ENCODE measurements around the gene BBS9. TPM values are rescaled to one million over a fixed set of nuclear protein-coding genes. Genes with fewer than 3 reads are reported as not detected.

BBS9 gene
- polyA plus RNA-seq, 3 donors from 2014 or later = 5.9 to 12.3 (median 10.8) TPM

DNA sequence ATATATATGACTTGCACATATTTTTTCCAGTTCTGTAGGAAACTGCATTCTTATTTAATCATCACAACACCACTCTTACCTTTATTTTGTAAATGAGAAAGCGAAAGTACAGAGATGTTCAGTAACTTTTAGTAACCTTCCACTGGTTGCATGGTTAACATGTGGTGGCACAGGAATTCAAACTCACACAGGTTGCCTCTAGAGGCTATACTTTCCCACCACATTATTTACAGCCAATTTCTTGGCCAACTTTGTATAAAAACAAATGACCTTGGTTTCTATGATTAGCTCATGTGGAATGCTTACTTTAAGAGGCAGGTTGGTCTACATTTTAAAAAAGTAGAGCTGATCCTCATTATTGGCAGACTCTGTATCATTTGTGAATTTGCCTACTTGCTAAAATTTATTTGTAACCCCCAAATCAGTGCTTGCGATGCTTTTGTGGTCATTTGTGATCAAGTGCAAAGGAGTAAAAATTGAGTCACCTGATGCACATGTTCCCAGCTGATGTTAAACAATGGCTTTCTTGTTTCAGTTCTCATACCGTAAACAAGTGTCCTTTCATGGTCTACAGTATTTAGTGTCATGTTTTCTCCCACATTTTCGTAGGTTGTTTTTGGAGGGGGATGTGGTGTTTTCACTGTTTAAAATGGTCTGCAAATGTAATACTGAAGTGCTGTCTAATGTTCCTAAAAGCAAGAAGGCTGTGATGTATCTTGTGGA is 14.8 kb downstream of the BBS9 start:
- peaks cover 0 to 4% (median 0%) of the 10 kb centered on the region in 3 donors for H3K27me3 Mint-ChIP-seq (ENCODE audit: low read depth in 3 of 3)
- H3K36me3 Mint-ChIP-seq = peaks cover 11 to 14% (median 13%) of the 10 kb centered on the region in 3 donors
- peak overlapping the region in 2 of 6 donors; percentile 2 to 14 for H3K27ac Mint-ChIP-seq
- DNase-seq = peak in 1 of 3 donors; percentile 7
- peaks cover 10 to 12% of the 10 kb centered on the region in 2 donors for H3K4me1 Mint-ChIP-seq
- H3K4me3 Mint-ChIP-seq = peak overlapping the region in 1 of 5 donors; percentile 15
- peaks cover 0 to 5% (median 0%) of the 10 kb centered on the region in 6 donors for H3K9me3 Mint-ChIP-seq

DNA sequence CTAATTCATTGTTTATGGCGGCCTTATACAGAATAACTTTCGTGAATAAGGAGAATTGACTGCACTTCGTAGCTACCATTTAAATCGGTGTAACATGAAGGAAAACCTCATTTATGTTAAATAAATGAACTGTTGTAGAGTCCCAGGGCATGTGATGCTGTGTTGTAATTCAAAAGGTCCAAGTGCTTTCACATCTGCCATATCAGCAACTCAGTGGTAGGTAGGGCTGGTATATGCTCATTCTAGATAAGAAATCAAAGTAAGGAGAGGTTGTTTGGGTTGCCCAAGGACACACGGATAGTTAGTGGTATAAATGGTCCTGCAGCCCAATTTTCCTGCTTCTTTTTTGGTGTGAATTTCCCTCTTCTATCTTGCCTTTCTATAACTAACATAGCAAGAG is 15.8 kb downstream of the BBS9 start:
- H3K27me3 Mint-ChIP-seq (ENCODE audit: low read depth in 3 of 3) = peaks cover 0 to 2% (median 0%) of the 10 kb centered on the region in 3 donors
- DNase-seq = no peak
- no peak overlapping the region for H3K4me3 Mint-ChIP-seq
- no peak overlapping the region for H3K27ac Mint-ChIP-seq
- H3K9me3 Mint-ChIP-seq = peaks cover 0 to 3% (median 0%) of the 10 kb centered on the region in 6 donors
- peaks cover 10 to 12% of the 10 kb centered on the region in 2 donors for H3K4me1 Mint-ChIP-seq
- H3K36me3 Mint-ChIP-seq = peaks cover 11 to 14% (median 14%) of the 10 kb centered on the region in 3 donors

DNA sequence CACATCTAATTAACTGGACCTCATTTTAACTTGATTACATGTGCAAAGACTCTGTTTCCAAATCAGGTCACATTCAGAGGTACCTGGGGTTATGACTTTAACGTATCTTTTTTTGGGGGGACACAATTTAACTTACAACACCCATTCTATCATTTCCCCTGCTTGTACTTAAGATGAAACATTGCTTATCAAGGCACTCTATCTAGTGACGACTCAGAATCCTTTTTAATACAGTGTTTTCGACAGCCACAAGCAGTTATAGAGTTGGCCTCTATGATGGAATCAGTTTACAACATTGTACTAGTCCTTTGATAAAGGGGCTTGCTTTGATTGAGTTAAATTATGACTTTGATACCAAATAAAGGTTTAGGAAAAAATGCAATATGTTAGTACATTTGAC is 22.7 kb downstream of the BBS9 start:
- Mint-ChIP-seq H3K9me3 (no peaks in the 10 kb centered on the region), H3K4me3 (no peak overlapping the region), H3K27me3 (ENCODE audit: low read depth in 3 of 3) (no peaks in the 10 kb centered on the region), H3K27ac (no peak overlapping the region), H3K4me1 (no peaks in the 10 kb centered on the region), H3K36me3 (peaks cover 9 to 25% (median 18%) of the 10 kb centered on the region in 3 donors)
- no peak for DNase-seq

DNA sequence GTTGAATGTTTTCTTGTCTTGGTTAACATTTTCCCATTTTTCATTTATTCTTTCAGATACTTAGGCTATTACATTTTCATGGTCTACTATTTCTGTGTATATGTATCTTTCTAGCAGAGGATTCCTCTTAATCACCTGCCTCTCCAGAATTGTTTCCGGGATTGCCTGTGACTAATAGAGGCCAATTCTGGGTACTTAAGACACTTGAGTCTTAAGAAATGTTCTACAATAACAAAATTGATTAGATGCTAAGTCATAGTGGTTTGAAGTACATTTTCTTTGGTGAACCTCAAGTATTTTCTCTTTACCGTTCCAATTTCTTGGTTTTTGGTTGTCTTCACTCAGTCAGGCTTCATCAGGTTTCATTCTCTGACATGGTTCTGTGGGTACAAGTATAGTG is 26.4 kb downstream of the BBS9 start:
- H3K27ac Mint-ChIP-seq = no peak overlapping the region

DNA sequence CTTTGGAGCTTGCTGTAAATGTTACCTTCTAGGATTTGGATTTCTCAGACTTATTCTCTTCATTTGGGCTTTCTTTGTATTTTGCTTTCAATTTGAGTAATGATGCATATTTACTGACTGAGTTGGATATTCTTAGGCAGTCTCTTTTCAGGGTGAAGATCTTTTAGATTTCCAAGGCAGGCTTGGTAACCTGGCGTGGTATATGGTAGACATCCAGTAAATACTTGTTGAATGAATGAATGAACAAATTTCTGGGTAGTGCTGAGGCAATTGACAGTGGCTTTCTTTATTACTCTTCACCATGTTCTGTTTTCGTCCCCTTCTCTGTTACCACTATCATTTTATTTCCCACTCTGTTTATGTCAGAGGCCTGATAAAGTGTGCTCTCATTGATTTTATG is 27.1 kb downstream of the BBS9 start:
- Mint-ChIP-seq H3K9me3 (no peaks in the 10 kb centered on the region), H3K27me3 (ENCODE audit: low read depth in 3 of 3) (no peaks in the 10 kb centered on the region), H3K36me3 (peaks cover 4 to 26% (median 14%) of the 10 kb centered on the region in 3 donors), H3K4me1 (no peaks in the 10 kb centered on the region), H3K4me3 (no peak overlapping the region), H3K27ac (peak overlapping the region in 1 of 6 donors; percentile 6)
- DNase-seq = no peak

More for the DNA sequence above, 26.4 kb downstream of the BBS9 start:
- DNase-seq = no peak
- Mint-ChIP-seq H3K36me3 (peaks cover 4 to 26% (median 14%) of the 10 kb centered on the region in 3 donors), H3K4me3 (no peak overlapping the region), H3K9me3 (no peaks in the 10 kb centered on the region), H3K4me1 (no peaks in the 10 kb centered on the region), H3K27me3 (ENCODE audit: low read depth in 3 of 3) (no peaks in the 10 kb centered on the region)

DNA sequence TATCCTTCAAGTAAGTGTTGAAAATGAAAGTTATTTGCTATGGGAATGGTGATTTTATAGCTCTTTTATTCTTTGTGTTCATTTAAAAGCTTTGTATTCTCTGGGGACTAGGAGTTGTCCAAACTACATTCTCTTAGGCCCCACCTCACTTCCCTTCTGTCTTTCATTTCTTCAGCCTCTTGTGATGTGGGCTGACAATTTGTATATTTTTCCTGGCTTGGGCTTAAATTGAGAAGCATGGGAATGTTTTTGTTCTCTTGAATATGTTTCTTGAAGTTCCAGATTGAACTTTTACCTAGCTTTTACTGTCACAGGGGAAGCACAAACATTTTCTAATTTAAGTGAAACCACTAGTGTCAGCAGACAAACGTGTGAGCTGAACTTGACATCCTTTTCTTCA is 27.9 kb downstream of the BBS9 start:
- H3K27ac Mint-ChIP-seq = no peak overlapping the region
- no peaks in the 10 kb centered on the region for H3K27me3 Mint-ChIP-seq (ENCODE audit: low read depth in 3 of 3)
- no peaks in the 10 kb centered on the region for H3K9me3 Mint-ChIP-seq
- no peaks in the 10 kb centered on the region for H3K4me1 Mint-ChIP-seq
- H3K36me3 Mint-ChIP-seq = peaks cover 11 to 32% (median 22%) of the 10 kb centered on the region in 3 donors
- no peak for DNase-seq
- H3K4me3 Mint-ChIP-seq = no peak overlapping the region

DNA sequence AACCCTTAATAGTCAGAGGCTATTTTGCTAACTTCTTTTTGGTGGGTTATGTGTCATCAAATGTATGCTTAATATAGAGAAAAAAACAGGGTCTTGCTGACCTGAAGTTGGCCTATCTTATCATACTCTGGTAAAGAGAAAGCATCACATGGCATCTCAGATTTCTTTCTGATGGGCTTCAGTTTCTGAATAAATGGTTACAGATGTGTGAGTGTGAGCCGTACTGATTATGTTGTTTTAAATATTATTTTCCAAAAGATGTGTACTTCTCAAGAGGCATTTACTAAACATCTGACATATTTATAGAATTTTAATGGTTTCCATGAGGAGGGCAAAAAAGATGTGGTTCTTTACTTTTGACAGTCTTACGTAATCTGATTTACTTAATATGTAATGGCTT is 28.4 kb downstream of the BBS9 start:
- DNase-seq = no peak
- Mint-ChIP-seq H3K27me3 (ENCODE audit: low read depth in 3 of 3) (no peaks in the 10 kb centered on the region), H3K36me3 (peaks cover 11 to 37% (median 27%) of the 10 kb centered on the region in 3 donors), H3K4me1 (no peaks in the 10 kb centered on the region), H3K9me3 (no peaks in the 10 kb centered on the region), H3K27ac (no peak overlapping the region), H3K4me3 (no peak overlapping the region)

DNA sequence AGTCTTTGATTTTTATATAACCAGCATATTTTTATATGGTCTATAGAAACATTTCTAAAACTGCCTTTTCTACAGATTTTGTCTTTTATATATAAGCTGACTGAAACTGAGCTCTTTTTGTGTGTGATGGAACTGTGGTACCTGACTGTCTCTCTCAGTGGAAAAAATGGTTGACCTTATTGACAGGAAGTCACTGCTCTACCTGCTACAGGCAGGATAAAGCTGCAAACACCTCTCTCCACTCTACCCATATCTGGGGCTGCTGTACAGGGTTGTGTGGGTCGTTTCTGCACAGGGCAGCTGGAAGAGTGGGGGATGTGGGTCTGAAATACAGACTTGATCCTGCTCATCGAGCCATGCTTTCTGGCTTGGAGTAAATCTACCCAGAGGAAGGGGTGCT is 48.5 kb downstream of the BBS9 start:
- Mint-ChIP-seq H3K36me3 (peaks cover 12 to 14% (median 14%) of the 10 kb centered on the region in 3 donors), H3K27me3 (ENCODE audit: low read depth in 3 of 3) (no peaks in the 10 kb centered on the region), H3K4me3 (no peak overlapping the region), H3K27ac (no peak overlapping the region), H3K4me1 (peaks cover 0 to 1% of the 10 kb centered on the region in 2 donors), H3K9me3 (peaks cover 0 to 6% (median 1%) of the 10 kb centered on the region in 6 donors)
- DNase-seq = no peak

DNA sequence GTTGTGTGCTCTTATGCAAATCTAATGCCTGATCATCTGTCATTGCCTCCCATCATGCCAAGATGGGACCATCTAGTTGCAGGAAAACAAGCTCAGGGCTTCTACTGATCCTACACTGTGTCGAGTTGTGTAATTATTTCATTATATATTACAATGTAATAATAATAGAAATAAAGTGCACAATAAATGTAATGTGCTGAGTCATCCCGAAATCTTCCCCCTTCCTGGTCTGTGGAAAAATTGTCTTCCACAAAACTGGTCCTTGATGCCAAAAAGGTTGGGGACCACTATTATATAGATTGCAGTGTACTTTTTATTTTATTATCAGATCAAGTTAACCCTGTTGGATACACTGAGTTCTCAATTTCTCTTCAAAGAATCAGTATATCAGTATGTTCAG is 50.2 kb downstream of the BBS9 start:
- H3K36me3 Mint-ChIP-seq = peaks cover 9 to 14% (median 14%) of the 10 kb centered on the region in 3 donors
- DNase-seq = no peak
- H3K27ac Mint-ChIP-seq = no peak overlapping the region
- no peak overlapping the region for H3K4me3 Mint-ChIP-seq
- H3K9me3 Mint-ChIP-seq = peaks cover 0 to 6% (median 1%) of the 10 kb centered on the region in 6 donors
- no peaks in the 10 kb centered on the region for H3K27me3 Mint-ChIP-seq (ENCODE audit: low read depth in 3 of 3)
- peaks cover 0 to 1% of the 10 kb centered on the region in 2 donors for H3K4me1 Mint-ChIP-seq

DNA sequence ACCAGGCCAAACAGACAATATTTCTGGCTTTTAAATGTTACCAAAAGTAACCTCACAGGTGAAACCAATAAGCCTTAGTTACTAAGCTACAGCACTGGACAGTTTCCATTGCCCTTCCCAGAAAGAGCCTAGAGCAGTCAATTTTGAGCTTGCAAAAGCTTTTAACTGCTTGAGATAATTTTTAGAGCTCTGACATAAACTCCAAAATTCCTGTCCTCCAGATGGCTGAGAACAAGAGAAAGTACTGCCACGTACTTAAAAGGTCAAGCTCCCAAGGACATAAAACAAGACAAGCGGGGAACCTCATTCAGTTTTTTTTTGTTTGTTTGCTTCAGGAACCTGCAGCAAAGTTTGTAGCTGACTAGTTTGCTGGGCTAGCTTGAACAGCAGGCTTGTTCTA is 54.1 kb downstream of the BBS9 start:
- no peak for DNase-seq
- no peaks in the 10 kb centered on the region for H3K27me3 Mint-ChIP-seq (ENCODE audit: low read depth in 3 of 3)
- no peak overlapping the region for H3K27ac Mint-ChIP-seq
- no peak overlapping the region for H3K4me3 Mint-ChIP-seq
- H3K4me1 Mint-ChIP-seq = no peaks in the 10 kb centered on the region
- H3K36me3 Mint-ChIP-seq = peaks cover 7 to 17% (median 13%) of the 10 kb centered on the region in 3 donors
- peaks cover 0 to 6% (median 1%) of the 10 kb centered on the region in 6 donors for H3K9me3 Mint-ChIP-seq

DNA sequence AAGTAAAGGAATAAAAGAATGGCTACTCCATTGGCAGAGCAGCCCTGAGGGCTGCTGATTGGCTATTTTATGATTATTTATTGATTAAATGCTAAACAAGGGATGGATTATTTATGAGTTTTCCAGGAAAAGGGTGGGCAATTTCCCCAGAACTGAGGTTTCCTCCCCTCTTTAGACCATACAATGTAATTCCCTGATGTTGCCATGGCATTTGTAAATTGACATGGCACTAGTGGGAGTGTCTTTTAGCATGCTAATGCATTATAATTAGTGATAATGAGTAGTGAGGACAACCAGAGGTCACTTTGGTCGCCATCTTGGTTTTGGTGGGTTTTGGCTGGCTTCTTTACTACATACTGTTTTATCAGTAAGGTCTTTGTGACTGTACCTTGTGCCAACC is 55.5 kb downstream of the BBS9 start:
- H3K9me3 Mint-ChIP-seq = peaks cover 0 to 6% (median under 1%) of the 10 kb centered on the region in 6 donors
- H3K27me3 Mint-ChIP-seq (ENCODE audit: low read depth in 3 of 3) = no peaks in the 10 kb centered on the region
- H3K4me3 Mint-ChIP-seq = no peak overlapping the region
- DNase-seq = no peak
- no peaks in the 10 kb centered on the region for H3K4me1 Mint-ChIP-seq
- H3K27ac Mint-ChIP-seq = no peak overlapping the region
- peaks cover 3 to 9% (median 3%) of the 10 kb centered on the region in 3 donors for H3K36me3 Mint-ChIP-seq

DNA sequence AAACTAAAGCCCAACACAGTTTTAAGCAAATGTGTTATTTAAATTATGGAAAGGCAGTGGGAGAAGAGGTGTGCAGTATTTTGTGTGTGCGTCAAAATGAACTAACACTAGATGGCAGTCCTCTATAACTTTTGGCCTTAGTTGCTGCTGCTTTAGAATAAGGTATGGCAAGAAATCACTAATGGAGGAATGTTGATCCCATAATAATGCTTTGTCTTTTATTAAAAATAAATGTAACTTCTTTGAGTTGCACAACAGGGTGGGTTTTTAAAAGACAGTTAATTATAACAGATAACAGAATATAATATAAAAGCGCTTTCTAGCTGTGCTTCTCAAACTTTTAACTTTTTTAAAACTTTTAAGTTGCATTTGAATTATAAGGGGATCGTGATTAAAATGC is 56.4 kb downstream of the BBS9 start:
- DNase-seq = peak; percentile 9 to 27 (median 17)
- H3K27me3 Mint-ChIP-seq (ENCODE audit: low read depth in 3 of 3) = peaks cover 0 to under 1% (median 0%) of the 10 kb centered on the region in 3 donors
- H3K36me3 Mint-ChIP-seq = peaks cover 0 to 5% (median 0%) of the 10 kb centered on the region in 3 donors
- H3K9me3 Mint-ChIP-seq = no peaks in the 10 kb centered on the region
- H3K27ac Mint-ChIP-seq = no peak overlapping the region
- H3K4me3 Mint-ChIP-seq = no peak overlapping the region
- H3K4me1 Mint-ChIP-seq = peaks cover 4 to 5% of the 10 kb centered on the region in 2 donors

DNA sequence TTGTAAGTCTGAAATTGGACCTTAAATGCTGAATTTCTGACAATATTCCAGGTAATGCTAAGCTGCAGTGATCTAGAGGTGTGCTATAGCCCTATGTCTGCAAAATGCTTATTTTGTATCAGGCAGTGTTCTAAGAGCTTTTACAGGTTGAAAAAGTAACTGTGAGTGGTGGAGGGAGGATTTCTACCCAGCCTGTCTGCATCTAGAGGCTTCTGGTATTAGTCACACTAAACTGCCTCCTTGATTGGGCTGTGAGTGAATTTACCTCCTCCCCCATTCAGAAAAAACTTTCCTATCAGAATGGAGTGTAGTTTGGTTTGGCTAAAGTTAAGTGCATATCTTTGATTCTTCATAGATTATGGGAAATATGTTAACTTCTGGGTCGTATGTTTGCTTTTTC is 56.8 kb downstream of the BBS9 start:
- H3K27me3 Mint-ChIP-seq (ENCODE audit: low read depth in 3 of 3) = peaks cover 0 to 2% (median 0%) of the 10 kb centered on the region in 3 donors
- no peak overlapping the region for H3K4me3 Mint-ChIP-seq
- peaks cover 0 to 5% (median 0%) of the 10 kb centered on the region in 3 donors for H3K36me3 Mint-ChIP-seq
- no peak for DNase-seq
- H3K27ac Mint-ChIP-seq = no peak overlapping the region
- peaks cover 8 to 9% of the 10 kb centered on the region in 2 donors for H3K4me1 Mint-ChIP-seq
- H3K9me3 Mint-ChIP-seq = no peaks in the 10 kb centered on the region

DNA sequence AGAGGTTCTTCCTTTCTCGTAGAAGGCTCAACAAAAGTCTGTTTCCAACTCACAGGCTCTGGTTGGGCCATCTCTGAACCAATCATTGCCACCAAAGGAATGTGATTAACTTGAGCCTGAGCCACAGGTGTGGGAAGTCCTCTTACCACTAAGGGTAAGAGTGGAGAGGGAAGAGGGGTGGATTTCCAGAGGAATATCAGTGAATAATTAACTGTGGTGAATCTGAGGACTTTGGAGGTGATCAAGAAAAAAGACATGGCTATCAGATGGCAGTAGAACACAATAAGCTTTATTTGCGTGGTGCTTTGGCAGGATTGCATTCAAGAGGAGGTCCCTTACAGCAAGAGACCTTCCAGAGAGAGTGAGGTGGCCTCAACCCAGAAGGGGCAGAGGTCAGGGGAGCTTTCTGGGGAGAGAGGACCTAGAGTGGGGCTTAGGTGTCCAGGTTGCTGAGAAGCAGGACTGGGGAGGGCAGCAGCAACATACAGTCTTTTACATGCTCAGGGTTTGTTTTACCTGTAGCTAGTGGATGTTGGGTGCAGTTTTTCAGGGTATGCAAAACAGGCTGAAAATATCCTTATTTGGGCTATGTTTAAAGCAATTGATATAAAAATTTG is 61.4 kb downstream of the BBS9 start:
- Mint-ChIP-seq H3K9me3 (no peaks in the 10 kb centered on the region), H3K4me1 (peaks cover 15 to 16% of the 10 kb centered on the region in 2 donors), H3K27ac (peak overlapping the region; percentile 16 to 83 (median 70)), H3K4me3 (peak overlapping the region in 3 of 5 donors; percentile 2 to 16 (median 8)), H3K27me3 (ENCODE audit: low read depth in 3 of 3) (peaks cover 0 to 2% (median 0%) of the 10 kb centered on the region in 3 donors), H3K36me3 (peaks cover 0 to 14% (median 6%) of the 10 kb centered on the region in 3 donors)
- no peak for DNase-seq
